ENCODE data around the gene IRF1. TPM values are rescaled to one million over a fixed set of nuclear protein-coding genes. Genes with fewer than 3 reads are reported as not detected.
A peak's percentile ranks its signal among the peaks of the same experiment; 100 is the strongest.

IRF1 gene
- total and polyA plus RNA-seq, 2 of the 8 experiments (the other 6 are each of a cell fraction or from before 2014, with no cell fraction given): 4.0 to 8.5 TPM

DNA sequence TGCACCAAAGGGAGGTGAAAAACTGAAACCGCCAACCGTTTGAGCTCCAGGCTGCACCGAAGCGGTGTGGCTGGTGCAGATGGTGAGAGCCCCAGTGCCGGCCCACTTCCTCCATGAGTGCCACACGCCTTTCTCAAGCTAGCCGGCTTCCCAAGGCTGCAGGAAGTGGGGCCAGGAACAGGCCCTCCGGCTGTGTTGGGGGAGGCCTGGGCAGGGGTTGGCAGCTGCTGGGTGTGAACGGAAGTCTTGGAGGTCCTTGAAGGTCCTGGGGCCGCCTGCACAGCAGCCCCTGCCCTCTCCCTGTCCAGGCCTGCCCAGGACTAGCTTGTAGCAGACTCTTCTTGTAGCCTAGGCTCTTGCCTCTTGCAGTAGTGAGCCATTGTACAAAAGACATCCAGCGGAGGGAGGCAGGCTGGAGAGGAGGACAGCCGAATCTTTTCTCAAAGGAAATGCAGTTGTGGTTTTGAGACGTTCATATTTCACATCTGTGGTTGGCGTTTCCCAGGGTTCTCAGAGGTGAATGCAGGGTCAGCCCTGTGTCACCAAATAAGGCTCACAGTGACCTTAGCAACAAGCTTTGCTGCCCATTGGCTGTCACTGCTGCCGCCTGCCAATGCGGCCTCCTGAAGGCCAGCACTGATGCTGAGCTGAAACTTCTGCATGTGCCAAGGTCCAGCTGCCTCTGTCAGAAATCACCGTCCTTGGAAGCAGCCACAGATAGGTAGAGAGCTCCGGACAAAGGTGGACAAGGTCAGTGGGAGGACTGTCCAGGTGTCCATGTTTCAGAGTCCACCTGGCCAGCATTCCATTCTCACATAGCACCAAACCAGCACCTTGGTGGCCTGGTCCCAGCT lies 23.9 kb downstream of the IRF1 start:
- H4K20me1 ChIP-seq (replicated peaks in 1 of 2; ENCODE audit: control insufficient read depth in 1 of 2, insufficient read depth in 2 of 2, low read length in 2 of 2): no peaks in the 10 kb centered on the region
- H4K91ac ChIP-seq (replicated peaks; ENCODE audit: insufficient read length, low read length): no peak overlapping the region
- FAIRE-seq: no peak
- H2AK5ac ChIP-seq (ENCODE audit: low read depth, low read length): no peak overlapping the region
- no peak overlapping the region for H2BK120ac ChIP-seq (replicated peaks; ENCODE audit: low read depth, low read length)
- no peaks in the 10 kb centered on the region for H3K79me2 ChIP-seq (ENCODE audit: control insufficient read depth in 1 of 2, insufficient read depth in 2 of 2, low read length in 2 of 2)
- CTCF ChIA-PET (ENCODE audit: partially characterized antibody): interaction anchor here (0.6 to 6.1 kb wide), 17 partner anchors 10 to 232 kb away, joined by 3 to 56 read pairs (median 7); partner anchors contain the start of gene IRF1
- TF ChIP-seq RBBP5 (IDR thresholded peaks at IDR 0.05; ENCODE audit: borderline replicate concordance, low read depth, low read length) (no peak), EP300 (IDR thresholded peaks at IDR 0.05; ENCODE audit: borderline replicate concordance in 1 of 2, low read depth in 2 of 2, low read length in 2 of 2) (peak in 1 of 2 experiments; percentile 7; a peak in 1 of 3 replicates)
- H3K36me3 ChIP-seq (ENCODE audit: control insufficient read depth in 2 of 4, insufficient read depth in 4 of 4, low read length in 3 of 4): no peaks in the 10 kb centered on the region
- H3K23me2 ChIP-seq (ENCODE audit: low read depth, low read length): no peaks in the 10 kb centered on the region
- no peak overlapping the region for H2AFZ ChIP-seq (ENCODE audit: low read length)
- H3K27me3 ChIP-seq (replicated peaks in 1 of 4; ENCODE audit: control insufficient read depth in 3 of 4, extremely low read depth in 1 of 4, insufficient read depth in 3 of 4, low read length in 3 of 4): no peaks in the 10 kb centered on the region
- H3K23ac ChIP-seq (ENCODE audit: insufficient read length): no peak overlapping the region
- 0 out of 2 replicates have a peak overlapping the region, but pooled peaks have one; percentile 9 for H2BK20ac ChIP-seq (ENCODE audit: low read length)
- no peak overlapping the region for H3K4me2 ChIP-seq (ENCODE audit: insufficient read depth in 1 of 2, low read depth in 2 of 2, low read length in 2 of 2)
- H3K4me3 ChIP-seq (ENCODE audit: extremely low read depth in 1 of 4, insufficient read depth in 2 of 4, low read depth in 3 of 4, low read length in 4 of 4): no peak overlapping the region
- no peak overlapping the region for H3K14ac ChIP-seq (ENCODE audit: insufficient read length)
- DNase-seq (ENCODE audit: low read depth in 1 of 2, low spot score in 2 of 2): no peak
- no peak overlapping the region for H2BK12ac ChIP-seq (ENCODE audit: low read depth, low read length)
- H3K27ac ChIP-seq (ENCODE audit: low read depth, low read length): no peak overlapping the region
- no peak overlapping the region for H2BK5ac ChIP-seq (ENCODE audit: low read depth, low read length)
- 0 out of 2 replicates have a peak overlapping the region, but pooled peaks have one; percentile 33 for H2BK15ac ChIP-seq (ENCODE audit: low read length)
- H3K4ac ChIP-seq (replicated peaks; ENCODE audit: insufficient read length, low read depth, low read length): no peak overlapping the region
- 80% methylated on average over 18 of the region's 18 CpGs; no CpG with 5 or more reads in 1 of the 2 experiments for WGBS, 2 experiments (ENCODE audit: extremely low coverage in 1 of 2, insufficient coverage in 1 of 2, insufficient read length in 1 of 2, insufficient replicate concordance in 2 of 2, low coverage in 1 of 2, low lambda C conversion rate in 2 of 2, missing lambda C conversion rate in 1 of 2)
- H3K9ac ChIP-seq (replicated peaks in 1 of 4; ENCODE audit: extremely low read depth in 1 of 4, low read depth in 3 of 4, low read length in 3 of 4): no peak overlapping the region
- no peaks in the 10 kb centered on the region for H3K9me3 ChIP-seq (ENCODE audit: insufficient read depth in 2 of 2, low read depth in 1 of 2, low read length in 1 of 2)
- POLR2A ChIA-PET (ENCODE audit: partially characterized antibody): interaction anchor here (0.8 to 4.3 kb wide), 4 partner anchors 8 to 30 kb away, joined by 3 to 31 read pairs (median 4); partner anchors contain the start of gene IRF1
- no peak overlapping the region for H4K8ac ChIP-seq (ENCODE audit: extremely low read depth, insufficient read depth, low read length)
- no peak overlapping the region for H4K5ac ChIP-seq (ENCODE audit: insufficient read length, low read depth, low read length)
- H3K56ac ChIP-seq (replicated peaks; ENCODE audit: insufficient read length, low read depth, low read length): no peak overlapping the region
- H3K18ac ChIP-seq (ENCODE audit: extremely low read depth, low read length): no peak overlapping the region
- H3K79me1 ChIP-seq (ENCODE audit: low read depth, low read length): no peaks in the 10 kb centered on the region
- H3K4me1 ChIP-seq (replicated peaks in 1 of 4; ENCODE audit: control insufficient read depth in 3 of 4, insufficient read depth in 4 of 4, low read length in 3 of 4): peaks cover 6 to 19% (median 11%) of the 10 kb centered on the region in 4 experiments

Data from H1 (cell line).